K562 (cell line): ENCODE measurements around the gene FKBP7. TPM values are rescaled to one million over a fixed set of nuclear protein-coding genes. Genes with fewer than 3 reads are reported as not detected.

Source experiments
- CXXC5 ChIP-seq: fragments of 250-450 bp; sonication (Bioruptor Pico); IDR thresholded peaks from 2 replicates; pipeline ENCODE4 v1.8.0; 2022; ENCODE audit warnings: inconsistent platforms, mild to moderate bottlenecking, moderate library complexity
- DDX20 ChIP-seq: fragments of 450-650 bp; IDR thresholded peaks from 2 replicates; pipeline ENCODE4 v1.6.1; 2016; ENCODE audit warnings: missing genetic modification characterization, low read depth, mild to moderate bottlenecking, missing compliant biosample characterization, moderate library complexity
- EHMT2 ChIP-seq: fragments of 450-650 bp; IDR thresholded peaks from 2 replicates; pipeline ENCODE4 v1.6.1; 2018; ENCODE audit warnings: antibody characterized with exemption
- SREBF2 ChIP-seq: sonication (generic); formaldehyde crosslinking; IDR thresholded peaks from 2 replicates; pipeline ENCODE4 v1.4.0; 2020; ENCODE audit warnings: mild to moderate bottlenecking, missing genetic modification reagents
- SRSF9 ChIP-seq: fragments of 200-400 bp; formaldehyde crosslinking; IDR thresholded peaks from 2 replicates; pipeline ENCODE4 v1.6.1; 2017; ENCODE audit warnings: low read depth, low read length, borderline replicate concordance
- TEAD4 ChIP-seq, 2 experiments: sonication (generic) in 1 of 2; formaldehyde crosslinking in 1 of 2; IDR thresholded peaks; 2 replicates each; pipeline versions ENCODE4 v1.6.1 to v1.8.0; 2012 to 2022; ENCODE audit warnings: borderline replicate concordance in 1 of 2, inconsistent platforms in 1 of 2, low read length in 1 of 2, mild to moderate bottlenecking in 1 of 2, missing genetic modification reagents in 1 of 2
- ZNF347 ChIP-seq: fragments of 450-650 bp; formaldehyde crosslinking; IDR thresholded peaks from 2 replicates; pipeline ENCODE4 v1.4.0; 2020; ENCODE audit warnings: low read depth, mild to moderate bottlenecking, moderate library complexity
- ZNF507 ChIP-seq: conservative IDR thresholded peaks from 2 replicates; pipeline ENCODE4 v1.6.1; 2017; ENCODE audit warnings: missing genetic modification characterization, missing compliant biosample characterization
- polyA plus RNA-seq, 8 experiments: library from polyadenylated mRNA; depleted of rRNA in 4 of 8; stranded (reverse) in 5 of 8; unstranded in 3 of 8; fragments of >200 nt; fragmentation: Nextera tagmentation in 2 of 8; fragmentation: Illumina TruSeq in 1 of 8; extraction: Ambion mirVana in 2 of 8; extraction: Trizol in 1 of 8; gene quantifications; 2 replicates each; pipeline versions ENCODE4 v1.2.1 to v1.2.3, GENCODE V29; 2011 to 2014; ENCODE audit warnings: inconsistent platforms in 1 of 8, missing spikeins in 1 of 8
- total RNA-seq, 7 experiments: library from RNA; depleted of rRNA in 6 of 7; stranded (reverse); fragments of >200 nt in 6 of 7; fragmentation: Illumina TruSeq in 2 of 7; extraction: Trizol in 2 of 7; gene quantifications; 2 replicates each; pipeline versions ENCODE4 v1.2.1 to v1.2.3, GENCODE V29; 2011 to 2021; ENCODE audit warnings: low replicate concordance in 1 of 7
- TF ChIP-seq, protein P1 (sequence below): fragments of 250-450 bp; sonication (Bioruptor Pico); IDR thresholded peaks from 2 replicates; pipeline ENCODE4 v1.8.0; 2021; ENCODE audit warnings: mild to moderate bottlenecking, moderate library complexity
- TF ChIP-seq, protein P2 (sequence below): fragments of 450-650 bp; IDR thresholded peaks from 2 replicates; pipeline ENCODE4 v1.6.1; 2016; ENCODE audit warnings: mild to moderate bottlenecking, moderate library complexity
- TF ChIP-seq, protein P3 (sequence below), 2 experiments: fragments of 200-800 bp in 1 of 2; sonication (Bioruptor generic) in 1 of 2; sonication (generic) in 1 of 2; formaldehyde crosslinking in 1 of 2; IDR thresholded peaks in 1 of 2; conservative IDR thresholded peaks in 1 of 2; 2 replicates each; pipeline versions ENCODE4 v1.5.0 to v1.6.1; 2016 to 2020; ENCODE audit warnings: missing compliant biosample characterization in 1 of 2, missing genetic modification characterization in 1 of 2, missing genetic modification reagents in 1 of 2

FKBP7 gene
- total and polyA plus RNA-seq, 9 of the 15 experiments (the other 6 are each of a cell fraction or from before 2014, with no cell fraction given), result 6.1 to 23.2 (median 19.0) TPM

DNA sequence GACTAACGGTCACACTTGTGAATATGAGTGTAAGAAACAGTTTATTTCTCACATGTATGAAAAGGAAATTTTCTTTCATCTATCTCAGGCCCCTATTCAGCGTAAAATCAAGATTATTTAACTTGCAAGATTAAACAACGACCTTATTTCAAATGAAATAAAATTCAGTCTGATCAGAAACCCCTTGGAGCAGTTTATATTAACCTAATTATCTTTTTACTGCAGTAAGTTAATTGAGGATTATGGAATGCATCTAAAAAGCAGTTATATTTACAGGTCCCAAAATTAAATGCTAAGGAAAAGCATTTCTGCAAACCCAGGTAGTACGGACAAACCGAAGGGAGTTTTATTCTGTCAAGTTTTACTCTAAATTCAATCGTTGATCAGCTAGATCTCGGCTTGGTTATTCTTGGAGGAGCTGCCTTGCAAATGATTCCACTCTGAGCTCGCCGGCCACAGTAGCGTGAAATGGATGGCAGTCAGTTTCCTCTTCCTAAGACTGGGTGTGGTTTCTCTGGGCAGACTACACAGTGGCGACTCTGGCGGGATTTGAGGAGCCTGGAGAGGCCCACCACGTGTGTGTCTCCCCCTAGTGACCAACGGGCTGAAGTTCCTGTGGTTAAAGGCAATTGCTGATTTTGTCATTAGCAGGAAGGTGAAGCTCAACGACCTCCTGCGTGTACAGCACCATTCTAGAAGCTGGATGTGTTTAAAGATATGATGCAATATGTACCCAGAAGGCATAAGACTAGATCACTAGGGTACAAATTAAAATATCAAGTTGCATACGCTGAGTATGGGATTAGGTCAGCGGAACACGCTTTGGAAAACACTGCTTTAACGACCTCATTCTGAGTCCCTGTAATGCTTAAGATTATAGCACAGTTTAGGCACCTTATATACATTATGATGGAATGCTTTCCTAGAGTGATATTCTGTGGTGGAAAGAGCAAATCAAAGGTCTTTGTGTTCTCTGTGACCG is 63.8 kb downstream of the FKBP7 start (continued):
- TF ChIP-seq, protein P1, sequence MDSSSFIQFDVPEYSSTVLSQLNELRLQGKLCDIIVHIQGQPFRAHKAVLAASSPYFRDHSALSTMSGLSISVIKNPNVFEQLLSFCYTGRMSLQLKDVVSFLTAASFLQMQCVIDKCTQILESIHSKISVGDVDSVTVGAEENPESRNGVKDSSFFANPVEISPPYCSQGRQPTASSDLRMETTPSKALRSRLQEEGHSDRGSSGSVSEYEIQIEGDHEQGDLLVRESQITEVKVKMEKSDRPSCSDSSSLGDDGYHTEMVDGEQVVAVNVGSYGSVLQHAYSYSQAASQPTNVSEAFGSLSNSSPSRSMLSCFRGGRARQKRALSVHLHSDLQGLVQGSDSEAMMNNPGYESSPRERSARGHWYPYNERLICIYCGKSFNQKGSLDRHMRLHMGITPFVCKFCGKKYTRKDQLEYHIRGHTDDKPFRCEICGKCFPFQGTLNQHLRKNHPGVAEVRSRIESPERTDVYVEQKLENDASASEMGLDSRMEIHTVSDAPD (CRISPR knock-in tag), result no peak
- no peak for TF ChIP-seq ZNF347 (CRISPR knock-in tag)
- no peak for TF ChIP-seq SRSF9
- TF ChIP-seq, protein P2, sequence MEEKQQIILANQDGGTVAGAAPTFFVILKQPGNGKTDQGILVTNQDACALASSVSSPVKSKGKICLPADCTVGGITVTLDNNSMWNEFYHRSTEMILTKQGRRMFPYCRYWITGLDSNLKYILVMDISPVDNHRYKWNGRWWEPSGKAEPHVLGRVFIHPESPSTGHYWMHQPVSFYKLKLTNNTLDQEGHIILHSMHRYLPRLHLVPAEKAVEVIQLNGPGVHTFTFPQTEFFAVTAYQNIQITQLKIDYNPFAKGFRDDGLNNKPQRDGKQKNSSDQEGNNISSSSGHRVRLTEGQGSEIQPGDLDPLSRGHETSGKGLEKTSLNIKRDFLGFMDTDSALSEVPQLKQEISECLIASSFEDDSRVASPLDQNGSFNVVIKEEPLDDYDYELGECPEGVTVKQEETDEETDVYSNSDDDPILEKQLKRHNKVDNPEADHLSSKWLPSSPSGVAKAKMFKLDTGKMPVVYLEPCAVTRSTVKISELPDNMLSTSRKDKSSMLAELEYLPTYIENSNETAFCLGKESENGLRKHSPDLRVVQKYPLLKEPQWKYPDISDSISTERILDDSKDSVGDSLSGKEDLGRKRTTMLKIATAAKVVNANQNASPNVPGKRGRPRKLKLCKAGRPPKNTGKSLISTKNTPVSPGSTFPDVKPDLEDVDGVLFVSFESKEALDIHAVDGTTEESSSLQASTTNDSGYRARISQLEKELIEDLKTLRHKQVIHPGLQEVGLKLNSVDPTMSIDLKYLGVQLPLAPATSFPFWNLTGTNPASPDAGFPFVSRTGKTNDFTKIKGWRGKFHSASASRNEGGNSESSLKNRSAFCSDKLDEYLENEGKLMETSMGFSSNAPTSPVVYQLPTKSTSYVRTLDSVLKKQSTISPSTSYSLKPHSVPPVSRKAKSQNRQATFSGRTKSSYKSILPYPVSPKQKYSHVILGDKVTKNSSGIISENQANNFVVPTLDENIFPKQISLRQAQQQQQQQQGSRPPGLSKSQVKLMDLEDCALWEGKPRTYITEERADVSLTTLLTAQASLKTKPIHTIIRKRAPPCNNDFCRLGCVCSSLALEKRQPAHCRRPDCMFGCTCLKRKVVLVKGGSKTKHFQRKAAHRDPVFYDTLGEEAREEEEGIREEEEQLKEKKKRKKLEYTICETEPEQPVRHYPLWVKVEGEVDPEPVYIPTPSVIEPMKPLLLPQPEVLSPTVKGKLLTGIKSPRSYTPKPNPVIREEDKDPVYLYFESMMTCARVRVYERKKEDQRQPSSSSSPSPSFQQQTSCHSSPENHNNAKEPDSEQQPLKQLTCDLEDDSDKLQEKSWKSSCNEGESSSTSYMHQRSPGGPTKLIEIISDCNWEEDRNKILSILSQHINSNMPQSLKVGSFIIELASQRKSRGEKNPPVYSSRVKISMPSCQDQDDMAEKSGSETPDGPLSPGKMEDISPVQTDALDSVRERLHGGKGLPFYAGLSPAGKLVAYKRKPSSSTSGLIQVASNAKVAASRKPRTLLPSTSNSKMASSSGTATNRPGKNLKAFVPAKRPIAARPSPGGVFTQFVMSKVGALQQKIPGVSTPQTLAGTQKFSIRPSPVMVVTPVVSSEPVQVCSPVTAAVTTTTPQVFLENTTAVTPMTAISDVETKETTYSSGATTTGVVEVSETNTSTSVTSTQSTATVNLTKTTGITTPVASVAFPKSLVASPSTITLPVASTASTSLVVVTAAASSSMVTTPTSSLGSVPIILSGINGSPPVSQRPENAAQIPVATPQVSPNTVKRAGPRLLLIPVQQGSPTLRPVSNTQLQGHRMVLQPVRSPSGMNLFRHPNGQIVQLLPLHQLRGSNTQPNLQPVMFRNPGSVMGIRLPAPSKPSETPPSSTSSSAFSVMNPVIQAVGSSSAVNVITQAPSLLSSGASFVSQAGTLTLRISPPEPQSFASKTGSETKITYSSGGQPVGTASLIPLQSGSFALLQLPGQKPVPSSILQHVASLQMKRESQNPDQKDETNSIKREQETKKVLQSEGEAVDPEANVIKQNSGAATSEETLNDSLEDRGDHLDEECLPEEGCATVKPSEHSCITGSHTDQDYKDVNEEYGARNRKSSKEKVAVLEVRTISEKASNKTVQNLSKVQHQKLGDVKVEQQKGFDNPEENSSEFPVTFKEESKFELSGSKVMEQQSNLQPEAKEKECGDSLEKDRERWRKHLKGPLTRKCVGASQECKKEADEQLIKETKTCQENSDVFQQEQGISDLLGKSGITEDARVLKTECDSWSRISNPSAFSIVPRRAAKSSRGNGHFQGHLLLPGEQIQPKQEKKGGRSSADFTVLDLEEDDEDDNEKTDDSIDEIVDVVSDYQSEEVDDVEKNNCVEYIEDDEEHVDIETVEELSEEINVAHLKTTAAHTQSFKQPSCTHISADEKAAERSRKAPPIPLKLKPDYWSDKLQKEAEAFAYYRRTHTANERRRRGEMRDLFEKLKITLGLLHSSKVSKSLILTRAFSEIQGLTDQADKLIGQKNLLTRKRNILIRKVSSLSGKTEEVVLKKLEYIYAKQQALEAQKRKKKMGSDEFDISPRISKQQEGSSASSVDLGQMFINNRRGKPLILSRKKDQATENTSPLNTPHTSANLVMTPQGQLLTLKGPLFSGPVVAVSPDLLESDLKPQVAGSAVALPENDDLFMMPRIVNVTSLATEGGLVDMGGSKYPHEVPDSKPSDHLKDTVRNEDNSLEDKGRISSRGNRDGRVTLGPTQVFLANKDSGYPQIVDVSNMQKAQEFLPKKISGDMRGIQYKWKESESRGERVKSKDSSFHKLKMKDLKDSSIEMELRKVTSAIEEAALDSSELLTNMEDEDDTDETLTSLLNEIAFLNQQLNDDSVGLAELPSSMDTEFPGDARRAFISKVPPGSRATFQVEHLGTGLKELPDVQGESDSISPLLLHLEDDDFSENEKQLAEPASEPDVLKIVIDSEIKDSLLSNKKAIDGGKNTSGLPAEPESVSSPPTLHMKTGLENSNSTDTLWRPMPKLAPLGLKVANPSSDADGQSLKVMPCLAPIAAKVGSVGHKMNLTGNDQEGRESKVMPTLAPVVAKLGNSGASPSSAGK, result peak; percentile 69
- TF ChIP-seq CXXC5 (CRISPR knock-in tag), result peak; percentile 71
- peak; percentile 77 for TF ChIP-seq TEAD4 (IDR thresholded peaks at IDR 0.05; ENCODE audit: low read length)
- TF ChIP-seq TEAD4 (CRISPR knock-in tag; IDR thresholded peaks at IDR 0.05; ENCODE audit: borderline replicate concordance), result no peak
- TF ChIP-seq EHMT2, result 0 out of 2 replicates have a peak, but pooled peaks have one; percentile 65
- TF ChIP-seq ZNF507, result no peak
- TF ChIP-seq, protein P3, sequence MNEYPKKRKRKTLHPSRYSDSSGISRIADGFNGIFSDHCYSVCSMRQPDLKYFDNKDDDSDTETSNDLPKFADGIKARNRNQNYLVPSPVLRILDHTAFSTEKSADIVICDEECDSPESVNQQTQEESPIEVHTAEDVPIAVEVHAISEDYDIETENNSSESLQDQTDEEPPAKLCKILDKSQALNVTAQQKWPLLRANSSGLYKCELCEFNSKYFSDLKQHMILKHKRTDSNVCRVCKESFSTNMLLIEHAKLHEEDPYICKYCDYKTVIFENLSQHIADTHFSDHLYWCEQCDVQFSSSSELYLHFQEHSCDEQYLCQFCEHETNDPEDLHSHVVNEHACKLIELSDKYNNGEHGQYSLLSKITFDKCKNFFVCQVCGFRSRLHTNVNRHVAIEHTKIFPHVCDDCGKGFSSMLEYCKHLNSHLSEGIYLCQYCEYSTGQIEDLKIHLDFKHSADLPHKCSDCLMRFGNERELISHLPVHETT (CRISPR knock-in tag; conservative IDR thresholded peaks at IDR 0.05 in 1 of 2, IDR thresholded peaks at IDR 0.05 in 1 of 2), result peak in 1 of 2 experiments; percentile 60; a peak in 1 of 4 replicates
- TF ChIP-seq SREBF2, result no peak
- TF ChIP-seq DDX20, result no peak
